ENCODE data around the gene LDLRAD3.

GRCh38 chr11:36010010-36010740 lies 66.3 kb downstream of the LDLRAD3 start:
- TF ChIP-seq CTCF (IDR thresholded peaks at IDR 0.05) (no peak), ZFX (IDR thresholded peaks at IDR 0.05; ENCODE audit: borderline replicate concordance) (no peak)

All from 22Rv1 (cell line).